Activated CD8-positive, alpha-beta memory T cell treated with anti-CD3 and anti-CD28 coated beads for 24 hours (primary cell): Measurements from ENCODE around the gene USP6NL.

Source experiments
- DNase-seq: peaks from one replicate; pipeline ENCODE4 v3.0.0-alpha.2; 2020

Gene USP6NL

DNA sequence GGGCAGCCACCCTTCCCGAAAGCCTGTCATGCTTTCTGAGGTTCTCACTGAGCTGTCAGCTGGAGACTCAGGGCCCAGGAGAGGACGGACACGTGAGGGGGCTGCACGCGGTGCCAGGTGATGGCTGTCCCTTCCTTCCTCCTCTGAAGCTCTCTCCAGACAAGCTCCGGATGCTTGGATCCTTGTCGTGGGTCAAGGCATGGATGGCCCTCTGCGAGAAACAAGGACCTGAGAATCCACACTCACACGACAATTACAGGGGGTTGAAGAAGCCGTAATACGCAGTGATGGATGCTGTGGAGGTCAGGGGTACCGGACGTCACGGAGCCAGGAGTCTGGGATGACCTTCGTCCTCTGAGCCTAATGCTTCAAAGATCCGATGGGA is 170.3 kb downstream of the USP6NL start:
- peak; percentile 41 for DNase-seq

DNA sequence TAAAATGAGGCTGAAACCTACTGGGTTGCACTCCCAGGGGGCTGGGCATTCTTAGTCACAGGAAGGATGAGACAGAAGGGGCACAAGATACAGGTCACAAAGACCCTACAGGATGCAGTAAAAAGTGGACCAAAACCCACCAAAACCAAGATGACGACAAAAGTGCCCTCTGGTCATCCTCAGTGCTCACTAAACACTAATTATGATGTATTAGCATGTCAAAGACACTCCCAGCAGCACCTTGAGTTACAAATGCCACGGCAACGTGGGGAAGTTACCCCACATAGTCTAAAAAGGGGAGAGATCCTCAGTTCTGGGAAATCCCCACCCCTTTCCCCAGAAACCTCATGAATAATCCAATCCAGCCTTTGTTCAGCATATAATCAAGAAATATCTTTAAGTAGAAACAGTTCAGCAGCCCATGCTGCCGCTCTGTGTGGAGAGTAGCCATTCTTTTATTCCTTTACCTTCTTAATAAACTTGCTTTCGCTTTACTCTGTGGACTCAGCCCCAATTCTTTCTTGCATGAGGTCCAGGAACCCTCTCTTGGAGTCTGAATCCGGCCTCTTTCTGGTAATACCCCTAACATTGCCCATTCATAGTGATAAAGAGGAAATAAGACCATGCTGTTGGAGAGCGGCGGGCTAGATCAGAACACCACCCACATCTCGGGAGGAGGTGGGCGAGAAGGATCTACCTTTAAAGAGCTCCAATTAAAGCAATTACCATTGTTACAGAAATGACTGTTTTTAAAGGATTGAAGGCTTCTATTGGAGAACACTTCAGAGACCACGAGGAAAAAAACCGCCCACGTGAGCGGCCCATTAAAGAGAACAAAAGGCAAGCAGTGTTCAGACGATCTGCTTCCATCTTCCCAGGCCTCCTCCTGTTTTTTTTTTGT is 170.9 kb downstream of the USP6NL start:
- DNase-seq: peak; percentile 58

GRCh38 chr10:11439523-11440053 is 171.9 kb downstream of the USP6NL start:
- peak; percentile 51 for DNase-seq

GRCh38 chr10:11437391-11438142 is 173.9 kb downstream of the USP6NL start:
- peak; percentile 47 for DNase-seq

DNA sequence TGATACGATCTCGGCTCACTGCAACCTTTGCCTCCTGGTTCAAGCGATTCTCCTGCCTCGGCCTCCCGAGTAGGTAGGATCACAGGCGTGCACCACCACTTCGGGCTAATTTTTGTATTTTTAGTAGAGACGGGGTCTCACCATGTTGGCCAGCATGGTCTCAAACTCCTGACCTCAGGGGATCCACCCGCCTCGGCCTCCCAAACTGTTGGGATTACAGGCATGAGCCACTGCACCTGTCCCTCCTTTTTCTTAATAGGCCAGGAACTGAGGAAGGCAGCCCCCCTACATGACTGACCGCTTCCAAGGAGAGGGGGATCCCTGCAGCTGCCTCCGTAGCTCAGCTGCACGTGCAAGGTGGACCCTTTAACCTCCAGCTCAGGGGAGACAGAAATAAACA is 175.0 kb downstream of the USP6NL start:
- DNase-seq: peak; percentile 33

DNA sequence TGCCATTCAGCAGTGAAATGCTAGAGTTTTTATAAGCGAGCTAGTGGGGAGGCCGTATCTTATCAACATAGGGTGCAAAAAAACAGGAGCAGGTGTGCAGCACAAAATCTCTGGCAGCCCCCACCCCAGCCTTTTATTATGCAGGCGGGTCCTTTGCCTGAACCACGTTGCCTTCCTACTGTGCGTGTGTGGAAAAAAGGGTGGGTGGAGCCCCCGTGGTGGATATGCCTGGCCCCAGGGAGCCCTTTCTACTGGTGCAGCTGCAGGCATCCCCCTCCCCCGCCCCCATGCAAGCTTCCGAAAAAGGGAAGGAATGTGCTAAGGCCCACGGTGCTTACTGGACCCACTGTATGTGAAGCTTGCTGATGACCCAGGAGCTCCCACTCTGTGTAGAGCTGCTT is 175.9 kb downstream of the USP6NL start:
- DNase-seq: peak; percentile 33

- peak; percentile 46 for DNase-seq
These were observed 177.1 kb downstream of the USP6NL start for GRCh38 chr10:11434324-11434723.

DNA sequence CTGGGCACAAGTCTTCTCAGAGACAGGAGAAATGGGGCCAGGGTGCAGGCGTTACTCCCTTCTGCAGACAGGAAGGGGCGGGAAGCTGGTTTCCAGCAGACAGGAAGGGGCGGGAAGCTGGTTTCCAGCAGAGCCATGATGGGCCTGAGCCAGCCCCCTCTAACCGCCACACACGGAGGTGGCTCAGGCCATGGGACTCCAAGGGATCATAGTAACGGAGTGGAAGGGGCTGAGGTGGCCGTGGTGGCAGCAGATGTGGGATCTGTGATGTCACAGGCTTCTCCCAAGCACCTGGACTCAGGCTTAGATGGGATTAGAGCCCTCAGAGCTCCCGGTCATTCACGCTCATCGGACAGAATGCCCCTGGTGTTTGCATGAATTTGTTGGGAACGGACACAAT is 177.8 kb downstream of the USP6NL start:
- DNase-seq: peak; percentile 44

DNA sequence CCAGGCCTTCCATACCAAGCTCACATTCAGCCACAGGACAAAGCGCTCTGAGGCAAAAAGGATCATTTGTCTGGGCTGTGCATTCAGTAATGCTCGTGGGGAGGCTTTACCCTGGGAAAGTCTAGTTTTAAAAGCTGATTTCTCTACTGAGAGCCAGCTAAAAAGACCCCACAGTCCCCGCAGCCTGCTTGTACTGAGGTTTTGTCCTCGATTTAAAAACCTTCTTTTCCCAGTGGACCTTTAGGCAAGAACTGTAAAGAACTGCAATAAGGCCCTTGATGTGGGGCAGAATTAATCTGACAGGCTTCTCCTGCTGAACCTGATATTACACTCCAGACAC is 180.3 kb downstream of the USP6NL start:
- DNase-seq: no peak

DNA sequence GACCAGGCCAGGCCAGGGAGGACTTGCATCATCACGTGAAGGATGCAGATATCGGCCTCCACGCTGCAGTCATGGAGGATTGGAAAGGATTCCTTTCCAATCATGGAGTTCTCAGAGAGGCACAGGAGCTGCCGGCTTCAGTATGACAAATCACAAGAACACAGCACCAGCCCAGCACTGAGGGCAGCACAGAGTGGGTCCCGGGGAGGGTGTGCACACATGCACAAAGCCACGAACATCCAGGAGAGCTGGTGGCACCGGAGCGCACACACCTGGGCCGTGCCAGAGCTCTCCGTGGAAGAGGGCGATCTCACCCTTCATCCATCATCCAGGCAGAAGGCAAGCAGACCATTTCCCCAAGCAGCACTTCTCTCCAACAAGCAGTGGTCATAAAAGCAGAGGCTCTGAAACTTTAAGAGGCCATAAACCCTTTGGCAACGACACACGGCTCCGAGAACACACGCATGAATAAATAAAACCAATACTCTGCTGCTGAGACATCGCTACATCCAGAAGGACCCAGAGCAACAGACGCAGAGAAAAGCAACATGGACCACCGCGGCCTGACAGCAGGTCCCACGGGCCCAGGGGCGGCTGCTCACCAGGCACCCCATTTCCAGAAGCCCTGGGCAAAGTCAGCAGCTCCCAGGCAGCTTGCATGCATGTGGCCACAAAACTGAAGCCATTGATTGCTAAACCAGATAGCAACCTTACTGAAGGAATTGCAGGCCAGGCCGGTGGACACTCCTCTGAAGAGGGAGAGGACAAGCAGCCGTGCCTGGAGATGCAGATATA is 180.8 kb downstream of the USP6NL start:
- DNase-seq: no peak

GRCh38 chr10:11429439-11430052 is 181.9 kb downstream of the USP6NL start:
- no peak for DNase-seq

- DNase-seq: no peak
These were observed 185.8 kb downstream of the USP6NL start for GRCh38 chr10:11425676-11426075.

DNA sequence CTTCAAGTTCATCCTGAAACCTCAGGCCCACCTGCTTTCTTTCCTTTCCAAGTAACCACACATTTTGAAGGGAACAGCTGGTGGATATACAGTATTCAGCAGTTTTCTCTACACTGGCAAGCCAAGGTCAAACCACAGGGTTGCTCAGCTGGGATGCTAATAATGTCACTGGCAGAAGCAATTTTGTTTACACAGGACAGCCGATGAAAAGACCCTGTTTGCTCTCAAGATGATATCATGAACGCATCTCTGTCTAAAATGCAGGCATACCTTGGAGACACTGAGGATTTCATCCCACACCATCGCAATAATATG is 186.2 kb downstream of the USP6NL start:
- DNase-seq: no peak

DNA sequence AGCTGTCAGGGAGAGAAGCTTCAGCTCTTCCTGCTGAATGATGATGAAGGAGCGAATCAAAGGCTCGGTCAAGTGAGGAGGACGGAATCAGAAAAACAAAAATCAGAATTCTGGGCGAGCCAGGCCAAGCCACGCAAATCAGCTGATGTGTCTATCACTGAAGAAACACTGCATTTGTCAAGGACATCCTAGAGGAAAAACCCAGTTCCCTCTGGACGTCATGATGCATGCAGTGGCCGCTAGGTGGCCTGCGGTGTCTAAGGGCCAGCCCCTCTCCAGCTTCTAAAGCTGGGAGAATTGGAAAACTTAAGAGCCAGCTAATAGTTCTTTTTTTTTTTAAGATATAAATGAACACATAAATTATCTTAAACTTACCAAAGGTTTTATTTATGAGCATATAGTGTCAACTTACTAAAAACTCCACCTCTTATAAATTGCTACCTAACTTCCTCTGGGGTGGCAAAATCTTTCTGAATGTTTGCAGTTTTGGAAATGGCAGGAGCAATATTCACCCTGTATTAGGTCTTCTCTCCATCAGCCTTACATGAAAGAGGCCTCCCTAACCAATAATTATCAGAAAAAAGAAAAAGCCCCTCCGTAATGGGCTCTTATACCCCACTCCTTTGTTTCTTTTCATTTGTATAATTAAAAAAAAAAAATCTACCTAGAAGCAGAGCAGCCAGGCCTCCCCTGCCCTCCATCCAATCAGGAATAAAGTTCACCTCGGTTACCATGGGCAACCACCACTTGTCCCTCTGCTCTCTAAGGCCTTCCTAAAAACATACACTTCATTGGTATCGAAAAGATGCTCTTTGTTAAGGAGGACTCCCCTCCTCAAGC is 186.8 kb downstream of the USP6NL start:
- no peak for DNase-seq

- DNase-seq: no peak
These were observed 194.5 kb downstream of the USP6NL start for GRCh38 chr10:11416974-11417373.

GRCh38 chr10:11415095-11415494 is 196.4 kb downstream of the USP6NL start:
- DNase-seq: no peak

DNA sequence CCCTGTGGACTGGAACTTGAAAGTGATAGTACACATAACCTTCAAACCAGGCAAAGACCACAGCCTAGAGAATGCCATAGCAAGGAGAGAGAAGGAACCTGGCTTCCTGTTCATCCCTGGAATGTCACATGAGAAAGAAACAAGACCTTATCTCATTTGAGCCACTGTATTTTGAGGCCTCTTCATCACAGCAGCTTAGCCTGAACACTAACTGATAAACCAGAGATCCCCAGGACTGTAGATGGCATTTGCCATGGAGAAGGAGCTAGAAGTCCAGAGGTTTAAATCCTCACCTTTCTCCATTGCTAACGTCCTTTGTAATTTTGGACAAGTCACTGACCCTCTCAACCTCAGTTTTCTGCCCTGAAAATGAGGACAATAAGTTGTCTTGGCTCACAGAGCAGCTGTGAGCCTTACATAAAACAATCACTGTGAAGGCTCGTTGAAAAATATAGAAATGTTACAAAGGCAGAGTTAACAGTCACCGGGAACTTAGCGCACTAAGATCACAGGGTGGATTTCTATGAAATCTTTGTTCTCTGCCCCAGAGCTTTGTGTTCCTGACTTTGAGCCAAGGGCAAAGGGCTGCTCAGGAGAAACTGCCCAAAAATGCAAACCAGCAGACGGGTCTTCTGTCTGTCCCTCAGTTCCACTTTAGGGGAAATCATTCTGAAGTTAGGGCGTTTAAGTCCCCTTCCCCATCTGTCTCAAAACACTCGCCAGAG is 197.0 kb downstream of the USP6NL start:
- no peak for DNase-seq

- DNase-seq: no peak
These were observed 199.4 kb downstream of the USP6NL start for GRCh38 chr10:11411926-11412545.

DNA sequence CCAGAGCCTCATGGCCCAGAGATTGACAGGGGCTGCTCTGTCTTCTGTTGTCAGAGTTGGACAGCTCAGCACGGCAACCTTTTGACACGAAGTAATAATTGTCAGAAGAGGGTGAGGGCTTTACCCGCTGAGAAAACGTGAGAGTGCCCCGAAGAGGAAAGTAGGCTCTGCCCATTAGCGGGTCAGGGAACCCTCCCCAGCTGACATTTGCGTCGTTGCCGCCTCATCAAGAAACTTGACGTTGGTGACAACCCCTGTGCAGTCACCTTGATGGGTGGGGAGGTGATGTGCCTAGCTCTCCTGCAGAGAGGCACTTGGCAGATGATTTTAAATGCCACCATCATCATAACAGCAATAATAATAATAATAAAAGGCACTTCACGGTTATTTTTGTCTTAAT is 202.1 kb downstream of the USP6NL start:
- no peak for DNase-seq

- no peak for DNase-seq
These were observed 203.5 kb downstream of the USP6NL start for GRCh38 chr10:11407939-11408338.

DNA sequence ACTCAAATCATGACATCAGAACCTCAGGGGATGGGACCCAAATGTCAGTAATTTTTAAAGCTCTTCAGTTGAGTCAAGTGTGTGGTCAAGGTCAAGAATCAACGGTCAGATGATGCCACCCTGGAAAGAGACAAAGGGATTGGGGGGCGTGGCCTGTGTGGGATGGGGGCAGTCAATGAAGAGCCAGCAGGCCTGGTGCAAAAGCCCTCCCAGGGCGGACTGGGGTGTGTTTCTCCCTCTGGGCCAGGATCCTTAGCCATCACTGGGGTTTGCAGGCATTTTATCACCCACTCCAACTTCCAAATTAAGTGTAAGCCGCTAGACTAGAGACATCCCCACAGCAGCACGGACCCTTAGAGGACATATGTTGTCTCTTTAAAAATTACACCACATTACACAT is 204.7 kb downstream of the USP6NL start:
- DNase-seq: no peak
